Uterus (tissue), 4 donors: Measurements from ENCODE around the gene PRELID1. TPM values are rescaled to one million over a fixed set of nuclear protein-coding genes. Genes with fewer than 3 reads are reported as not detected.

Experiments
- DNase-seq, 2 donors: peaks; one replicate each; pipeline ENCODE4 v3.0.0-alpha.2; 2019 to 2020
- H3K27ac ChIP-seq, 2 donors: fragments of 200-600 bp; sonication (generic); 1 replicate in 1 of 2; 2 replicates in 1 of 2; pipeline ENCODE4 v1.5.1; 2016 to 2018
- H3K27me3 ChIP-seq, 2 donors: fragments of 200-600 bp; sonication (generic); one replicate each; pipeline ENCODE4 v1.5.1; 2018 to 2019; ENCODE audit warnings: control low read depth in 1 of 2
- H3K36me3 ChIP-seq, 2 donors: fragments of 200-600 bp; sonication (generic); one replicate each; pipeline ENCODE4 v1.5.1; 2019; ENCODE audit warnings: control low read depth in 1 of 2
- H3K4me1 ChIP-seq, 2 donors: fragments of 200-600 bp; sonication (generic); one replicate each; pipeline ENCODE4 v1.5.1; 2018 to 2019; ENCODE audit warnings: control low read depth in 1 of 2
- H3K4me3 ChIP-seq, 2 donors: fragments of 200-600 bp; sonication (generic); 1 replicate in 1 of 2; 2 replicates in 1 of 2; pipeline ENCODE4 v1.5.1; 2018 to 2019; ENCODE audit warnings: mild to moderate bottlenecking in 1 of 2
- H3K9me3 ChIP-seq, 2 donors: fragments of 200-600 bp; sonication (generic); one replicate each; pipeline ENCODE4 v1.5.1; 2019; ENCODE audit warnings: control low read depth in 1 of 2
- CTCF ChIP-seq, 4 experiments: fragments of 200-600 bp in 2 of 4; fragments of 450-650 bp in 2 of 4; sonication (generic) in 2 of 4; IDR thresholded peaks; one replicate each; pipeline ENCODE4 v1.5.1; 2016 to 2019; ENCODE audit warnings: antibody characterized with exemption in 4 of 4, mild to moderate bottlenecking in 2 of 4, moderate library complexity in 1 of 4
- POLR2A ChIP-seq, 2 donors: fragments of 450-650 bp; IDR thresholded peaks; one replicate each; pipeline ENCODE4 v1.6.1; 2016; ENCODE audit warnings: antibody characterized with exemption in 2 of 2, mild to moderate bottlenecking in 1 of 2, moderate library complexity in 1 of 2
- intact Hi-C: fragments of 100-400 bp; cut with DNase I; formaldehyde crosslinking; loops from one replicate; pipeline ENCODE4 v1.15.1; 2023; ENCODE audit warnings: low total_unique reads
- total RNA-seq, 4 donors: library from RNA; depleted of rRNA in 3 of 4; stranded (reverse); fragments of >200 nt in 3 of 4; gene quantifications; one replicate each; pipeline versions ENCODE4 v1.1.0 to v1.2.4, GENCODE V29; 2014 to 2023
- donor health status: DM: yes; HTN: yes; CAD: no.

PRELID1 gene
- total RNA-seq, 4 donors from 2014 or later, result 25.4 to 73.1 (median 49.0) TPM

DNA sequence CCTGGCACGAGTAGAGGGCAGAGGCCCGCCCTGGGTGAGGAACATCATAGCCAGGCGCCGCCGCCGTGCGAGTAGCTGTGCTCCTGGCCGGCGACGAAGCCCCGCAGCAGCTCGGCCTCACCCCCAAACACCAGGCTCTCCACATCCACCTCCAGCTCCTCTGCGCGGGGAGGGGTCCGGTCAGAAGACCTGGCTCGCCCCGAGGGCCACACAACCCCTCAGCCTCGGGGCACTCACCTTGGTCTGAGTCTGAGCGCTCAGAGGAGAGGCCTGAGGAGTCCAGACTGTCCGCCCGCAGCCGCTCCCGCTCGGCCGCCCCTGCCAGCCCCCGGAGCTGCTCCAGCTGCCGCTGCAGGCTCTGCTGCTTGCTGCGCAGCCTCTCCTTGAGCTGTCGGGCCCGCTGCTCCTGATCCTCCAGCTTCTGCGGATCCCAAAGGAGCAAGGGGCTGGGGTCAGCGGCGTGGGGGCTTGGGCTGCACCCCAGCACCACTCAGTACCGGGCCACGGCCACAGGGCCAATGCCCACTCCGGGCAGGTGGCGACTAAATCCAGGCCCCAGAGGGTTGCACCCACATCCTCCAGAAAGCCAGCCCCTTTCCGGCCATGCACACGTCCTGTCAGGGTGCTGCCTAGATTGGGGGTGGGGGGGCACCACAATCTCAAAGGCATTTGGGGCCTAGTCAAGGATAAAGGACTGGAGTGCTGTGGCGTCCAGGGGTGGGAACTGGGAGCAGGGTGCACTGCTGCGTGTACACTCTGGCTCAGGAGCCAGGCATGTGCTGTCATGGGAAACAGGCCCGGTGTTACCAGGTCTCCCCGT, 4.2 kb downstream of the PRELID1 start:
- Histone ChIP-seq H3K36me3 (no peaks in the 10 kb centered on the region), H3K9me3 (no peaks in the 10 kb centered on the region), H3K27me3 (no peaks in the 10 kb centered on the region), H3K27ac (no peak overlapping the region), H3K4me3 (no peak overlapping the region), H3K4me1 (peaks cover 0 to 6% of the 10 kb centered on the region in 2 donors)
- TF ChIP-seq POLR2A (IDR thresholded peaks at IDR 0.05) (no peak), CTCF (IDR thresholded peaks at IDR 0.05) (no peak)
- intact Hi-C loops, result loop anchor here (10.0 kb wide), 1 partner anchor 193 kb away; no protein-coding TSS in a partner anchor
- DNase-seq, result no peak

- Histone ChIP-seq H3K9me3 (no peaks in the 10 kb centered on the region), H3K4me3 (no peak overlapping the region), H3K27ac (no peak overlapping the region), H3K27me3 (no peaks in the 10 kb centered on the region), H3K36me3 (no peaks in the 10 kb centered on the region), H3K4me1 (peaks cover 0 to 6% of the 10 kb centered on the region in 2 donors)
- intact Hi-C loops, result loop anchor here (10.0 kb wide), 1 partner anchor 194 kb away; no protein-coding TSS in a partner anchor
- no peak for DNase-seq
- TF ChIP-seq CTCF (IDR thresholded peaks at IDR 0.05) (no peak), POLR2A (IDR thresholded peaks at IDR 0.05) (no peak)
These were observed 5.1 kb downstream of the PRELID1 start for GRCh38 chr5:177308740-177309139.

DNA sequence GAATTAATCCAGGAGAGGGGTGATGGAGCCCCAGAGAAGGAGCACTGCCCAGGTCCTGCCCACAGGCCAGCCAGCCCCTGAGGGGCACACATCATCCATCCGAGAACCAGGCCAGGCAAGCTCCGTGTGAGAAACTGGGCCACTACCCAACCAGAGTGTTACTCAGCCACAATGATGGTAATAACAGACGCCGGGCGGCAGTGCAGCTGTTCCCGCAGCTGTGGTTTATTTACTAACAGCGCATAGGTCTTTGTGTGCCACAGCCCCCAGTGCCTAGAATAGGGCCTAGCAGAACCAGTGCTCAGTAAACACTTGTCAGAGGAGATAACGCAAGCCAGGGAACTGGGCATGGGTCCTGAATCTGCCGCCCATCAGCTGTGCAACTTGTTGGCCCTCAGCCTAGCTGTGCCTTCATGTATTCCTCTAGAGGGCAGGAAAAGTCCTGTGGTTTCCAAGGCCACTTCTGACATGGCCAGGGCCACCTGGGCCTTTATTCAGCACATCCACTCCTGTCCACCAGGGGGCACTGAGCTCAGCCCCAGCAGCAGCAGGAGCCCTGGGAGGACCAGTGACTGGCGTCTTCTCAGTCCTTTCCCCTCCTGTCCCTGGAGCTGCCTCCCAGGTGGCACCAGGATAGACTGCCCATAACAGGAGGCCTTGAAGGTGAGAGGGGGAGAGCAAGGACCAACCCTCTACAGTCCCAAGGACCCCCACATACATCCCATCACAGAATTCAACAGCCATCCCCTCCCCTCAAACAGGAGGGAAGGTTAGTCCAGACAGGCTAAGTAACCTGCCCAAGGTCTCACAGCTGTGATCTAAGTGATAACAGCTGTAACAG, 6.0 kb downstream of the PRELID1 start:
- Histone ChIP-seq H3K4me1 (peaks cover 0 to 6% of the 10 kb centered on the region in 2 donors), H3K27me3 (no peaks in the 10 kb centered on the region), H3K4me3 (no peak overlapping the region), H3K36me3 (no peaks in the 10 kb centered on the region), H3K27ac (no peak overlapping the region), H3K9me3 (no peaks in the 10 kb centered on the region)
- peak; percentile 43 to 76 (median 62) for TF ChIP-seq CTCF (IDR thresholded peaks at IDR 0.05)
- no peak for TF ChIP-seq POLR2A (IDR thresholded peaks at IDR 0.05)
- peak in 1 of 2 donors; percentile 59 for DNase-seq
- intact Hi-C loops, result loop anchor here (10.0 kb wide), 1 partner anchor 195 kb away; no protein-coding TSS in a partner anchor

- no peak for TF ChIP-seq POLR2A (IDR thresholded peaks at IDR 0.05)
- TF ChIP-seq CTCF (IDR thresholded peaks at IDR 0.05), result no peak
- DNase-seq, result no peak
These were observed 6.7 kb downstream of the PRELID1 start for GRCh38 chr5:177310332-177310731.

More at GRCh38 chr5:177310332-177310731, 6.7 kb downstream of the PRELID1 start:
- H3K36me3 ChIP-seq, result no peaks in the 10 kb centered on the region
- intact Hi-C loops, result no loop called here
- peaks cover 0 to 6% of the 10 kb centered on the region in 2 donors for H3K4me1 ChIP-seq
- no peaks in the 10 kb centered on the region for H3K27me3 ChIP-seq
- H3K9me3 ChIP-seq, result no peaks in the 10 kb centered on the region
- H3K4me3 ChIP-seq, result no peak overlapping the region
- H3K27ac ChIP-seq, result no peak overlapping the region
